ENCODE data around the gene LPP.
A peak's percentile ranks its signal among the peaks of the same experiment; 100 is the strongest.

The LPP gene

GRCh38 chr3:188343894-188344293, 189.9 kb downstream of the LPP start:
- Histone ChIP-seq H3K9me3 (ENCODE audit: control insufficient read depth, low read length) (no peaks in the 10 kb centered on the region), H3K27me3 (replicated peaks; ENCODE audit: control insufficient read depth, insufficient read depth, low read length) (no peaks in the 10 kb centered on the region), H3K36me3 (ENCODE audit: control insufficient read depth, insufficient read depth, low read length, severe bottlenecking) (no peaks in the 10 kb centered on the region), H3K9ac (ENCODE audit: low read length) (no peak overlapping the region), H3K4me1 (ENCODE audit: control insufficient read depth, insufficient read depth, low read length) (peaks cover 25% of the 10 kb centered on the region), H3K4me3 (ENCODE audit: low read length) (no peak overlapping the region)
- no peak for DNase-seq (ENCODE audit: low read depth)

GRCh38 chr3:188345223-188345622, 191.3 kb downstream of the LPP start:
- Histone ChIP-seq H3K4me3 (ENCODE audit: low read length) (no peak overlapping the region), H3K27me3 (replicated peaks; ENCODE audit: control insufficient read depth, insufficient read depth, low read length) (no peaks in the 10 kb centered on the region), H3K4me1 (ENCODE audit: control insufficient read depth, insufficient read depth, low read length) (peaks cover 33% of the 10 kb centered on the region), H3K9me3 (ENCODE audit: control insufficient read depth, low read length) (no peaks in the 10 kb centered on the region), H3K36me3 (ENCODE audit: control insufficient read depth, insufficient read depth, low read length, severe bottlenecking) (no peaks in the 10 kb centered on the region), H3K9ac (ENCODE audit: low read length) (no peak overlapping the region)
- no peak for DNase-seq (ENCODE audit: low read depth)

- Histone ChIP-seq H3K4me1 (ENCODE audit: control insufficient read depth, insufficient read depth, low read length) (peaks cover 36% of the 10 kb centered on the region), H3K9ac (ENCODE audit: low read length) (peak overlapping the region; percentile 35), H3K4me3 (ENCODE audit: low read length) (peak overlapping the region; percentile 44), H3K9me3 (ENCODE audit: control insufficient read depth, low read length) (no peaks in the 10 kb centered on the region), H3K36me3 (ENCODE audit: control insufficient read depth, insufficient read depth, low read length, severe bottlenecking) (no peaks in the 10 kb centered on the region), H3K27me3 (replicated peaks; ENCODE audit: control insufficient read depth, insufficient read depth, low read length) (no peaks in the 10 kb centered on the region)
- DNase-seq (ENCODE audit: low read depth), result peak; percentile 90
Observed at GRCh38 chr3:188348435-188349244, 194.7 kb downstream of the LPP start.

- no peaks in the 10 kb centered on the region for H3K36me3 ChIP-seq (ENCODE audit: control insufficient read depth, insufficient read depth, low read length, severe bottlenecking)
- H3K4me1 ChIP-seq (ENCODE audit: control insufficient read depth, insufficient read depth, low read length), result peaks cover 36% of the 10 kb centered on the region
- peak overlapping the region; percentile 12 for H3K4me3 ChIP-seq (ENCODE audit: low read length)
- H3K9me3 ChIP-seq (ENCODE audit: control insufficient read depth, low read length), result no peaks in the 10 kb centered on the region
- no peaks in the 10 kb centered on the region for H3K27me3 ChIP-seq (replicated peaks; ENCODE audit: control insufficient read depth, insufficient read depth, low read length)
- peak overlapping the region; percentile 62 for H3K9ac ChIP-seq (ENCODE audit: low read length)
- DNase-seq (ENCODE audit: low read depth), result no peak
Observed at GRCh38 chr3:188349351-188349901, 195.5 kb downstream of the LPP start.

- DNase-seq (ENCODE audit: low read depth), result no peak
- H3K9ac ChIP-seq (ENCODE audit: low read length), result peak overlapping the region; percentile 62
- H3K27me3 ChIP-seq (replicated peaks; ENCODE audit: control insufficient read depth, insufficient read depth, low read length), result no peaks in the 10 kb centered on the region
- H3K36me3 ChIP-seq (ENCODE audit: control insufficient read depth, insufficient read depth, low read length, severe bottlenecking), result no peaks in the 10 kb centered on the region
- H3K4me1 ChIP-seq (ENCODE audit: control insufficient read depth, insufficient read depth, low read length), result peaks cover 36% of the 10 kb centered on the region
- H3K9me3 ChIP-seq (ENCODE audit: control insufficient read depth, low read length), result no peaks in the 10 kb centered on the region
- no peak overlapping the region for H3K4me3 ChIP-seq (ENCODE audit: low read length)
Observed at GRCh38 chr3:188349933-188350332, 196.0 kb downstream of the LPP start.

- no peak overlapping the region for H3K9ac ChIP-seq (ENCODE audit: low read length)
- H3K4me1 ChIP-seq (ENCODE audit: control insufficient read depth, insufficient read depth, low read length), result peaks cover 36% of the 10 kb centered on the region
- no peaks in the 10 kb centered on the region for H3K27me3 ChIP-seq (replicated peaks; ENCODE audit: control insufficient read depth, insufficient read depth, low read length)
- no peaks in the 10 kb centered on the region for H3K36me3 ChIP-seq (ENCODE audit: control insufficient read depth, insufficient read depth, low read length, severe bottlenecking)
- no peak overlapping the region for H3K4me3 ChIP-seq (ENCODE audit: low read length)
- no peaks in the 10 kb centered on the region for H3K9me3 ChIP-seq (ENCODE audit: control insufficient read depth, low read length)
- DNase-seq (ENCODE audit: low read depth), result peak; percentile 26
Observed at GRCh38 chr3:188350961-188351360, 197.0 kb downstream of the LPP start.

GRCh38 chr3:188351648-188352047, 197.7 kb downstream of the LPP start:
- H3K9me3 ChIP-seq (ENCODE audit: control insufficient read depth, low read length), result no peaks in the 10 kb centered on the region
- no peaks in the 10 kb centered on the region for H3K27me3 ChIP-seq (replicated peaks; ENCODE audit: control insufficient read depth, insufficient read depth, low read length)
- no peaks in the 10 kb centered on the region for H3K36me3 ChIP-seq (ENCODE audit: control insufficient read depth, insufficient read depth, low read length, severe bottlenecking)
- no peak for DNase-seq (ENCODE audit: low read depth)
- H3K4me1 ChIP-seq (ENCODE audit: control insufficient read depth, insufficient read depth, low read length), result peaks cover 36% of the 10 kb centered on the region
- H3K4me3 ChIP-seq (ENCODE audit: low read length), result no peak overlapping the region
- H3K9ac ChIP-seq (ENCODE audit: low read length), result no peak overlapping the region

GRCh38 chr3:188352196-188352927, 198.4 kb downstream of the LPP start:
- no peaks in the 10 kb centered on the region for H3K36me3 ChIP-seq (ENCODE audit: control insufficient read depth, insufficient read depth, low read length, severe bottlenecking)
- peaks cover 36% of the 10 kb centered on the region for H3K4me1 ChIP-seq (ENCODE audit: control insufficient read depth, insufficient read depth, low read length)
- H3K9ac ChIP-seq (ENCODE audit: low read length), result no peak overlapping the region
- H3K4me3 ChIP-seq (ENCODE audit: low read length), result no peak overlapping the region
- H3K9me3 ChIP-seq (ENCODE audit: control insufficient read depth, low read length), result no peaks in the 10 kb centered on the region
- no peak for DNase-seq (ENCODE audit: low read depth)
- H3K27me3 ChIP-seq (replicated peaks; ENCODE audit: control insufficient read depth, insufficient read depth, low read length), result no peaks in the 10 kb centered on the region

- H3K9me3 ChIP-seq (ENCODE audit: control insufficient read depth, low read length), result no peaks in the 10 kb centered on the region
- no peaks in the 10 kb centered on the region for H3K27me3 ChIP-seq (replicated peaks; ENCODE audit: control insufficient read depth, insufficient read depth, low read length)
- no peaks in the 10 kb centered on the region for H3K36me3 ChIP-seq (ENCODE audit: control insufficient read depth, insufficient read depth, low read length, severe bottlenecking)
- peaks cover 29% of the 10 kb centered on the region for H3K4me1 ChIP-seq (ENCODE audit: control insufficient read depth, insufficient read depth, low read length)
- H3K9ac ChIP-seq (ENCODE audit: low read length), result no peak overlapping the region
- H3K4me3 ChIP-seq (ENCODE audit: low read length), result no peak overlapping the region
- DNase-seq (ENCODE audit: low read depth), result no peak
Observed at GRCh38 chr3:188353426-188353825, 199.5 kb downstream of the LPP start.

GRCh38 chr3:188358787-188359493, 205.0 kb downstream of the LPP start:
- Histone ChIP-seq H3K9me3 (ENCODE audit: control insufficient read depth, low read length) (no peaks in the 10 kb centered on the region), H3K9ac (ENCODE audit: low read length) (no peak overlapping the region), H3K4me3 (ENCODE audit: low read length) (no peak overlapping the region), H3K36me3 (ENCODE audit: control insufficient read depth, insufficient read depth, low read length, severe bottlenecking) (no peaks in the 10 kb centered on the region), H3K4me1 (ENCODE audit: control insufficient read depth, insufficient read depth, low read length) (peaks cover 13% of the 10 kb centered on the region), H3K27me3 (replicated peaks; ENCODE audit: control insufficient read depth, insufficient read depth, low read length) (no peaks in the 10 kb centered on the region)
- DNase-seq (ENCODE audit: low read depth), result no peak

GRCh38 chr3:188360364-188360881, 206.5 kb downstream of the LPP start:
- H3K9ac ChIP-seq (ENCODE audit: low read length), result no peak overlapping the region
- DNase-seq (ENCODE audit: low read depth), result no peak
- no peaks in the 10 kb centered on the region for H3K27me3 ChIP-seq (replicated peaks; ENCODE audit: control insufficient read depth, insufficient read depth, low read length)
- no peaks in the 10 kb centered on the region for H3K36me3 ChIP-seq (ENCODE audit: control insufficient read depth, insufficient read depth, low read length, severe bottlenecking)
- H3K4me1 ChIP-seq (ENCODE audit: control insufficient read depth, insufficient read depth, low read length), result peaks cover 13% of the 10 kb centered on the region
- no peak overlapping the region for H3K4me3 ChIP-seq (ENCODE audit: low read length)
- no peaks in the 10 kb centered on the region for H3K9me3 ChIP-seq (ENCODE audit: control insufficient read depth, low read length)
